NCI-H510A treated with DMSO at 0.1 percent for 48 hours (cell line): ENCODE measurements around the gene BORCS5.
"Not testable (repeated sequence)": the region's sequence is repeated elsewhere in the genome, so short reads cannot be mapped to it uniquely, and the experiment has no call there.

Experiments used
- DNase-seq: peaks from one replicate; lab custom pipeline; 2025; lab: John Stamatoyannopoulos, UW

The BORCS5 gene

GRCh38 chr12:12393171-12393570 is 36.3 kb downstream of the BORCS5 start:
- no peak for DNase-seq

- DNase-seq = no peak
Measured at GRCh38 chr12:12396694-12397093, 39.8 kb downstream of the BORCS5 start.

GRCh38 chr12:12397184-12397583 is 40.3 kb downstream of the BORCS5 start:
- DNase-seq = no peak

- no peak for DNase-seq
Measured at GRCh38 chr12:12398026-12398859, 41.4 kb downstream of the BORCS5 start.

- DNase-seq = no peak
Measured at GRCh38 chr12:12399161-12399560, 42.3 kb downstream of the BORCS5 start.

- no peak for DNase-seq
Measured at GRCh38 chr12:12399776-12400305, 43.0 kb downstream of the BORCS5 start.

- DNase-seq = no peak
Measured at GRCh38 chr12:12400793-12401192, 43.9 kb downstream of the BORCS5 start.

GRCh38 chr12:12403264-12404248 is 46.7 kb downstream of the BORCS5 start:
- no peak for DNase-seq

- no peak for DNase-seq
Measured at GRCh38 chr12:12404297-12404696, 47.4 kb downstream of the BORCS5 start.

GRCh38 chr12:12405882-12406281 is 49.0 kb downstream of the BORCS5 start:
- no peak for DNase-seq

- no peak for DNase-seq
Measured at GRCh38 chr12:12406762-12407161, 49.9 kb downstream of the BORCS5 start.

- no peak for DNase-seq
Measured at GRCh38 chr12:12408265-12408690, 51.4 kb downstream of the BORCS5 start.

- not testable (repeated sequence) for DNase-seq
Measured at GRCh38 chr12:12409337-12409736, 52.5 kb downstream of the BORCS5 start.

- no peak for DNase-seq
Measured at GRCh38 chr12:12415886-12416285, 59.0 kb downstream of the BORCS5 start.

- not testable (repeated sequence) for DNase-seq
Measured at GRCh38 chr12:12419165-12419564, 62.3 kb downstream of the BORCS5 start.

- DNase-seq = no peak
Measured at GRCh38 chr12:12423367-12423766, 66.5 kb downstream of the BORCS5 start.

- no peak for DNase-seq
Measured at GRCh38 chr12:12425001-12425400, 68.1 kb downstream of the BORCS5 start.

GRCh38 chr12:12425616-12426015 is 68.7 kb downstream of the BORCS5 start:
- no peak for DNase-seq

GRCh38 chr12:12427568-12427967 is 70.7 kb downstream of the BORCS5 start:
- no peak for DNase-seq

- DNase-seq = no peak
Measured at GRCh38 chr12:12428047-12428446, 71.2 kb downstream of the BORCS5 start.

- no peak for DNase-seq
Measured at GRCh38 chr12:12428961-12429657, 72.2 kb downstream of the BORCS5 start.

- no peak for DNase-seq
Measured at GRCh38 chr12:12432364-12432763, 75.5 kb downstream of the BORCS5 start.
